Globus pallidus (tissue), 1 donor: ENCODE measurements around the gene RGS6.
"Not testable (repeated sequence)": the region's sequence is repeated elsewhere in the genome, so short reads cannot be mapped to it uniquely, and the experiment has no call there.

ENCODE experiments used
- DNase-seq: peaks from one replicate; pipeline ENCODE4 v3.0.0-alpha.2; 2015; ENCODE audit warnings: low spot score

RGS6 gene

GRCh38 chr14:71932229-71932981 lies at the start of gene RGS6:
Gene RGS6, plus strand, starts transcription at chr14:71932429.
- peak; percentile 19 for DNase-seq

GRCh38 chr14:71883094-71883493 lies 49.1 kb upstream of the RGS6 start:
- DNase-seq: no peak

- DNase-seq: no peak
Measured at GRCh38 chr14:71885301-71885700, 46.9 kb upstream of the RGS6 start.

GRCh38 chr14:71887802-71888201 lies 44.4 kb upstream of the RGS6 start:
- not testable (repeated sequence) for DNase-seq

GRCh38 chr14:71890541-71890940 lies 41.7 kb upstream of the RGS6 start:
- no peak for DNase-seq

GRCh38 chr14:71891185-71891584 lies 41.0 kb upstream of the RGS6 start:
- DNase-seq: no peak

GRCh38 chr14:71891970-71892369 lies 40.3 kb upstream of the RGS6 start:
- no peak for DNase-seq

- no peak for DNase-seq
Measured at GRCh38 chr14:71905031-71905430, 27.2 kb upstream of the RGS6 start.

- no peak for DNase-seq
Measured at GRCh38 chr14:71905860-71906259, 26.4 kb upstream of the RGS6 start.

- no peak for DNase-seq
Measured at GRCh38 chr14:71907793-71908515, 24.3 kb upstream of the RGS6 start.

- no peak for DNase-seq
Measured at GRCh38 chr14:71911669-71912068, 20.6 kb upstream of the RGS6 start.

- no peak for DNase-seq
Measured at GRCh38 chr14:71913342-71913741, 18.9 kb upstream of the RGS6 start.

- DNase-seq: no peak
Measured at GRCh38 chr14:71918955-71919354, 13.3 kb upstream of the RGS6 start.

GRCh38 chr14:71923513-71923912 lies 8.7 kb upstream of the RGS6 start:
- DNase-seq: no peak

GRCh38 chr14:71931492-71932228 lies 569 bp upstream of the RGS6 start:
- DNase-seq: peak; percentile 31

GRCh38 chr14:71933001-71933587 lies 865 bp downstream of the RGS6 start:
- peak; percentile 7 for DNase-seq

- DNase-seq: not testable (repeated sequence)
Measured at GRCh38 chr14:71938273-71938672, 6.0 kb downstream of the RGS6 start.

- DNase-seq: not testable (repeated sequence)
Measured at GRCh38 chr14:71939344-71939743, 7.1 kb downstream of the RGS6 start.

- DNase-seq: not testable (repeated sequence)
Measured at GRCh38 chr14:71940500-71940899, 8.3 kb downstream of the RGS6 start.

- not testable (repeated sequence) for DNase-seq
Measured at GRCh38 chr14:71941616-71942015, 9.4 kb downstream of the RGS6 start.

- DNase-seq: no peak
Measured at GRCh38 chr14:71942904-71943694, 10.9 kb downstream of the RGS6 start.

- no peak for DNase-seq
Measured at GRCh38 chr14:71943695-71944018, 11.4 kb downstream of the RGS6 start.
